GM18907 (cell line): Measurements from ENCODE around the gene ZNF519.
"Not testable (repeated sequence)": the region's sequence is repeated elsewhere in the genome, so short reads cannot be mapped to it uniquely, and the experiment has no call there.

ENCODE experiments used
- ATAC-seq: cut with Tn5 transposase; IDR thresholded peaks from one replicate; pipeline ENCODE4 v1.9.1; 2021; ENCODE audit warnings: mild to moderate bottlenecking, moderate library complexity; ENCODE audit not compliant: unreplicated experiment

Gene ZNF519

DNA sequence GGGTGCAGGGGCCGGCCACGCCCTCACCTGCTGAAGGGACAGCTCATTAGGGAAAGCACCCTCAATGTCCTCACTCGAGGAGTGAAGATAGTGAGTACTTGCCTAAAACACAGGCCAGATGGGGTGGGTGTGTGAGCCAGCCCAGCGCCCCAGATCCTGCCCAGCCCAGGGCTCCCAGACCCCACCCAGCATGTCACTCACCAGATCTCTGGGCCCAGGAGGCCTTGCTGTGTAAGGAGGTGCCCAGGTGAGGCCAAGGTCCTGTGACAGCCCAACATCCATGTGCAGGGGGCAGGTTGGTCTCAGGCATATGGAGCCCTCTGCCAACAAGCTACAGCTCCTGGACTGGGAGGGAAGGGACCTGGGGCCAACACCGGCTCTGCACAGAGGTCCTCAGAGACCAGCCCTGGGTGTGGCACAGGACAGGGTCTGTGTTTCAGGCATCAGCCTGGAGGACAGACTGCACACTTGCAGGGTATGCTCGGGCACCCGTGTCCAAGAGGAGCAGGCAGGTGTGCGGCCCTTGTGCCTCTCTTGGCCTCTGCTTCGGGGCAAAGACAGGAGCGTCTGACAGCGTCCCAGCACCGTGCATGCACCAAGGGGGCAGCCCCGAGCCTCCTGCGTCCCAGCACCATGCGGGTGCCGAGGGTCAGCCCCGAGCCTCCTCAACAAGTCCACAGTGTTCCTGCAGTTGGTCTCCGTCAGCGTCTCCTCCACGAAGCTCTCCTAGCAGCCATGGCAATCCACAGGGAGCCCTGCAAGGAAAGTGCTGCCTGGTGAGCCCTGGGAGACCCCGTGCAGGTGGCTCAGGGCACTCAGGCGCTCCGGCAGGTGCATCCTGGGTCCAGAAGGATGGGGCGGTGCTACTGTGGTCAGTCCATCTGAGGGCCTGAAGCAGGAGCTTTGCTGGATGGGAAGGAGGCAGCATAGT lies 16.0 kb upstream of the ZNF519 start:
- ATAC-seq, result not testable (repeated sequence)

DNA sequence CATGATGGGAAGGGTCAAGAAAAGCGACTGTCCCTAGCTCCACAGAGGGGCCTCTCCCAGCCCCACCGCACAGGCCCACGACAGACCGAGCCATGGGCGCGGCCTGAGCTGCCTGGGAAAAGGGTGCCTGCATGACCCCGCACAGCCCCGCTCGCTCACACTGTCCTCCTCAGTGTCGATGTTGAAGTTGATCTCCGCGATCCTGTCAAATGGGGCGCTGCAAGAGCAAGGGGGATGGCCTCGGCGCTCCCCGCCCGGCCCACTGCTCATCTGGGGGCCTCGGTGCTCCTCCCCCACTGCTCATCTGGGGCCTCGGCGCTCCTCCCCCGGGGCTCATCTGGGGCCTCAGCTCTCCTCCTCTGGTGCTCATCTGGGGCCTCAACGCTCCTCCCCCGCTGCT lies 14.5 kb upstream of the ZNF519 start:
- not testable (repeated sequence) for ATAC-seq

DNA sequence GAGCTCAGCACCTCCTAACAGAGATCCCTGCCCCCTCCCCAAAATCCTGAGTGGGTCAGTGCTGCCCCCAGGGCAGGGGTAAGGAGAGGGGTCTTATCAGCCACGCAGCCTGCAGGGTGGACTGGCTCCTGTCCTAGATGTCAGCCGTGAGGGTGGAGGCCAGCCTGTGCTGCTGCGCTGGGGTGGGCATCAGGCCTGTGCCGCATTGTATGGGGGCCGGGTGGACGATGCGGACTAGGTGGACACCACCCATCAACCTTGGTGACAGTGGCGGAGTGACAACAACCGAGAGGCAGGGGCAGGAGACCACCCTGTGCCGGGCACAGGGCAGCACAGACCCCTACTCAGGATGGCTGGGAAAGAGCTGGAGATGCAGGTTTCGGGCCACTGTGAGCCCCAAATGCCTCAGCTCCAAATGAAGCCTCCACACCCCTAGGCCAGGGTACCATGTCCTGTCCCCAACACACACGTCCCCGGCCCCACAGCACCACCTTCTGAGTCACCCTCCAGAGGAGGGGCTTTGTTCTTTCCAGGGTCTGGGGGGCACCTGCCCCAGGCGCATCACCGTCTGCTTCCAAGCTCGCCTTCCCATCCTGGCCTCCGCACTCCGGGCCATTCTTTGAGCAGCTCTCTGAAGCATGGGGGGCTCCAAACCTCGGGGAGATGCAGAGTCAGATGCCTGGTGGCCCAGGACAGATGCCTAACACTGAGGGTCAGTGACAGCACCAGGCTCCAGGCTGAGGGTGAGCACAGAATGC lies 13.5 kb upstream of the ZNF519 start:
- ATAC-seq, result not testable (repeated sequence)

DNA sequence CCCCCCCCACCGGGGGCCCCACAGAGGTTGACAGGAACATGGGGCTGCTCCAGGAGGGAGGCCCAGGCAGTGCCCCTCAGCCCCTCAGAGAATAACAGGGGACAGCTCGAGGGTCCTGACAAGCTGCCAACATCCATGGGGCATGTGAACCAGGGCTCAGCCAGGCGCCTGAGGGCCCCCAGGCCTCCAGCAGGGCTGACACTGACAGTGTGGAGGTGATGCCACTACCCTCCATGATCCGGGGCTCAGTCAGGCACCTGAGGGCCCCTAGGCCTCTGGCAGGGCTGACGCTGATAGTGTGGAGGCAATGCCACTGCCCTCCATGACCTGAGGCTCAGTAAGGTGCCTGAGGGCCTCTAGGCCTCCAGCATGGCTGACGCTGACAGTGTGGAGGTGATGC lies 12.8 kb upstream of the ZNF519 start:
- ATAC-seq, result not testable (repeated sequence)

DNA sequence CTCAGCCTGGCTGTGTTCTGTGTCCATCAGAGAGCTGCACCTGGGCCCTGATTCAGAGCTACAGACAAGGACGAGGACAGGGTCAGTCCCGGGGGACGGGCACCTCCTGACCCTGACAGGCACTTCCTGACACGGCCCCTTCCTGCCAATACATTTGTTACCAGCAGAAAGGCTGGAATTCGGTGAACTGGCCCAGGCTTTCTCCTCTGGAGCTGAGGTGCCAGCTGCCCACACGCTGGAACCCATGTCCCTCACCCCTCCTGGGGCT lies 12.3 kb upstream of the ZNF519 start:
- ATAC-seq, result no peak

DNA sequence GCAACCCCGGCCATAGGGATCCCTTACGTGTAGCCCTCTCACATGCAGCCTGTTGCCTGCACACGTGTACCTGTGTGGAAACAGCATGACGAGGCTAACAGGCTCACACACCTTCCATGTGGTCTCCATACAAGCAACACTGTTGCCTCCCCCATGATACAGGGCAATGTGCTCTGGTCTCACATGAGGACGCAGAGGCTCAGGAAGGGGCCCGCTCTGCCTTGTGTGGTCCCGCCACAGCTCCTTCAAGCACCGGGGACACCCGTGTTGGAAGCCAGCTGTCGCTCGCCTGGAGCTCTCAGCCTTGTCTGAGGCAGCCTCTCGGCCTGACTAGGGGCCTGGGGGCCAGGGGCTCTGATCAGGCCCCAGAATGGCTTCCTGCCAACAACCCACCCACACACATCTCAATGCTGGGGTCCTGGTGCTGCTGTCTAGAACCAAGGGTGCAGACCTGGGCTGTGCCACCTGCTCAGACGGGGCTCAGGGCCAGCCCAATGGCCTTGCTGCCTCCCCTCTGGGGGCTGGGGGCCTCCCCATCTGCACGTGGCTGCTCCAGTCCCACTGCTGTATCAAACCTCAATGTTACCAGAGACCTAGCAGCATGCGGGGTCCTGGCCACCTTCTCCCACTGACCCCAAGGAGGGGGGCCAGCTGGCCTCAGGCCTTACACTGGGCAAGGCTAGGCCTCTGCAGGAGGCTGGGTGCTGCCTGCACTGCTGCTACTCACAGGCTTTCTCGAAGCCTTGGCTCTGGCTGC lies 11.8 kb upstream of the ZNF519 start:
- ATAC-seq, result not testable (repeated sequence)

DNA sequence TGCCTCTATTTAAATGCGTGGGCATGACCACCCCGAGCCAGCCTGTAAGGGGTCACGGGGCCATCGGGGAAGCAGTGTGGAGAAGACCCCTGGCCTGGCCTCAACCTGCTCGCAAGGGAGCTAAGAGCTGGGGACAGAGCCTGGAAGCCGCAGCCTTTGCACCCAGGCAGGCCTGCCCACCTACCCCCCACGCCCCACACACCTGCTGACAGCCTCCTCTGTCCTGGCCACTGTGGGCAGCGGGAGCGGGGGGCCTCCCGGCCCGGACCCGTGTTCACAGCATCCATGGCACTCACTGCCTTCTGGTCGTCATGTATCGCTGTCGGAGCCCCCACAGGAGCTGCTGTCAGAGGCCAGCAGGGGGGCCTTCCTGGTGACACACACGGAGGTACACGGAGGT lies 11.2 kb upstream of the ZNF519 start:
- ATAC-seq, result not testable (repeated sequence)

DNA sequence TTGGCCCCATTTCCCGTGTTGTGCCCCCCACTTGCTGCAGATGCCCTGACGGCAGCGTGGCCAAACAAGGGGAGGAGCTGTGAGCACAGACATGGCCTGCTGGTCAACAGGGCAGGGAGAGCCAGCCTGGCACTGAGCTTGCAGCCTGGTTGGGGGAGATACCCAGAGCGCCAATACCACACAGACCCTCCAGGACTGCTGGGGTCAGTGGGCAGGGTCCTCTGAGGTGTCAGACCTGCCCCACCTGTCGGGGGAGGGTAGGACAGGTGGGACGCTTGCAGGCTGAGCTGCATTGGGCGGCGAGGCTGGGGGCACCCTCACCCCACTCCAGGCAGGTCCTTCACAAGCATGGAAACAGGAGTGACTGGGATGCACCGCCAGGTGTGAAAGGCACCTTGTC lies 9.9 kb upstream of the ZNF519 start:
- not testable (repeated sequence) for ATAC-seq

DNA sequence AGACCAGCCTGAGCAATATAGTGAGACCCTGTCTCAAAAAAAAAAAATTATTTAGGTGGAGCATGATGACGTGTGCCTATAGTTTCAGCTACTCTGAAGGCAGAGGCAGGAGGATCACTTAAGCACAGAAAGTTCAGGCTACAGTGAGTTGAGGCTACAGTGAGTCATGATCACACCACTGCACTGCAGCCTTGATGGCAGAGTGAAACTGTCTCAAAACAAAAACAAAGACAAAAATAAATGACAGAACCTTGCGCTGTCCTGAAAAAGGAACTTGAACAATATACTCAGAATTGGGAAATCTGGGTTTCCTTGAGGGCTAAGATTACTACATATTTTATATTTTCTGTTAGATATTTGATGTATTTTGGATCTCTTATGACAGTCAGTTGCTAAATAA lies 7.3 kb upstream of the ZNF519 start:
- ATAC-seq, result not testable (repeated sequence)

DNA sequence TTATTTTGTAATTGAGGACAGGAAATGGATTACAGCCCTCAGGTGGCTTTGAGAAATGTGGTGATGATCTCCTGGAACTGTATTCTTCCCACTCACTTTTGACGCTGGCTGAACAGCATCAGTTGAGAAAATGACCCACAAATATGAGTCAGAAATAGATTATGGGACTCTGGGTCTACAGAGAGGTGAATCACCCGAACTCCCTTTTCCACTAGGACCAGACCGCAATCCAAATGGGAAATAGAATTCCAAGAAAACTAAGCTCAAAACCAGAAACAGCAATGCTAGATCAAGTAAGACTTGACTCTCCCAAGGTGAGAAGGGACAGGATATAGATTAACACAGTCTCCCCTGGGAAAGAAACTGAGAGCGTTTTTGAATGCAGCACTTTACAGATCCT lies 5.7 kb upstream of the ZNF519 start:
- not testable (repeated sequence) for ATAC-seq

DNA sequence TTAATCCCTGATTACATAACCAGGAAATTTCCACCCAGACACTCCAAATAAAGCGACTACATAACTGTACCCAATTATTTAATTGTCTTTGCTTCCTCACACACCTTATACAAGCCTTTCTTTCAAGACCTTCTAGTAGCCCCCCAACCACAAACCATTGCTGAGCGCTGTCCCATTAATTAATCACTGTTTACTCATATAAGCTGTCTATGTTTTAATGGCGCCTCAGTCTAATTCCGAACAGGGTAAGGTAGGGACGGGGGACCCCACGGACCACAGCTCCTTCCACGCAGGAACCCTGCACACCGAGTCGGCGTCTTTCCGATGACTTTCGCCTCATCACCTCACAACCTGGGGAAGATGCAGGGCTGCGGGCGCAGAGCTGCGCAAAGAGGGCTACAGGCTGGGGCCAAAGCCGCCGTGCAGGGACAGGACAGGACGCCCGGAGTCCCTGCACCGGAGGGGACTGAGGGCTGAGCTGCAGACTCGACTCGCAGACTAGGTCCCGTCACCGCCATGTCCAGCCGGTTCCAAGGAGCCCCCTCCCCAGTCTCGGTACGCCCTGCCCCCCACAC lies 452 bp downstream of the ZNF519 start:
- peak; percentile 29 for ATAC-seq

DNA sequence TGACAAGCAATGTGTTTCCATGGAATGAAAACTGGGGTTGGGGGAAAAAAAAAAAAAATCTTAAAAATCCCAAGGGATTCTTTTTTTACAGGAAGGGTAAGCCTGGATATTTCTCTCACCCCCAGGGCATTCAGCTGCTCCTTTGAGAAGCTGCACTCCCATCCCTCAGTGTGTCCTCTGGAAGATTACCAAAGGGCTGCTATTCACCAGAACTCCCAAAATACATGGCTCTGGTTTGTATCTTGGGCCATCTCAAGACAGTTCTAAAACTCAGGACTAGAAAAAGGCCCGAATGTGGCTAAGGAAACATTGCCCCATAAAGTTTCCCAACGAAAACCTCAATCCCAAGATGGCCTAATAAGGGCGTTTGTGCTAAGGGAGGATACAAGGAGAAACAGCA lies 1.4 kb downstream of the ZNF519 start:
- ATAC-seq, result not testable (repeated sequence)

DNA sequence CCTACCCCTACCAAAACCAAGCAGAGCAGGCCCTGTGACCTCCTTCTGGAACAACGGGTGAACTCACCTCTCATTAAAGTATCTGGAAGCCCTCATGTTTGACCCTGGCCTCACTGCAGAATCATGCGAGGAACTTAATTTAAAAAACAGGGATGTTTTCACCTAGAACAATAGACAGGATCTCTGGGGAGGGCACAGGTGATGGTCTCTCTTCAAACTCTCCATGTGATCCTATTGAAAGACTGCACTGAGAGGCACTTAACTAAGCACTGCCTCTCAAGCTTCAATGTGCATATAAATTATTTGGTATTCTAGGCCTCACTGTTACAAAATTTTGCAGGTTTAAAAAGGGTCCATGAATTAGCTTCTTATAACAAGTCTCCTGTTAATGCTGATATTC lies 7.5 kb downstream of the ZNF519 start:
- no peak for ATAC-seq

DNA sequence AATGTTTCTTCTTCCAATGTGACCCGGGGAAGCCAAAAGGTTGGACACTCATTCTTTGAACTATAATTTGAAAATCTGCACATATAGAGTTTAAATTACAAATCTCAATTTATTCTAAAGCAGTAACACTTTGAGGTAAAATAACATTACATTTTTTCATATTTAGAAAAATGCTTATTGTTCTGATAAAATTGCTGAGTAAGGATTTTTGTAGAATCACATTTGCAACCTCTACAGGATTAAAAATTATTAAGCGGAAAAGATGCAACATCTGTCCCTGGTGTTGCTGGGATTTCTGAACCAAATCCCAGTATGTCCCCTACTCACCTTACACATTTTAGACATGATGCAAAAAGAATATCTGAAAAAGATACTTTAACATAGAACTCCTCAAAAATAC lies 10.1 kb downstream of the ZNF519 start:
- ATAC-seq, result no peak

DNA sequence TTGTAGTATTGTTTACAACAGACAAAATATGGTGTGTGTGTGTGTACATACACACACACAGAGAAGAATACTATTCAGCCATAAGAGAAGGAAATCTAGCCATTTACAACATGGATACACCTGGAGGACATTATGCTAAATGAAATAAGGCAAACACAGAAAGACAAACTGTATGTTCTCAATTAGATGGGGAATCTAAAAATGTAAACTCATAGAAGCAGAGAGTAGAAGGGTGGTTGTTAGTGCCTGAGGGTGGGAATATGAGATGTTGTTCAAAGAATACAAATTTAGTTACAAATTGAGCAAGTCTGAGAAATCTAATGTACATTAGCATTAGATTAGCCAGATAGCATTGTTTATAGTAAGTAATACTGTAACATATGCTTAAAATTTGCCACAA lies 11.3 kb downstream of the ZNF519 start:
- ATAC-seq, result no peak

DNA sequence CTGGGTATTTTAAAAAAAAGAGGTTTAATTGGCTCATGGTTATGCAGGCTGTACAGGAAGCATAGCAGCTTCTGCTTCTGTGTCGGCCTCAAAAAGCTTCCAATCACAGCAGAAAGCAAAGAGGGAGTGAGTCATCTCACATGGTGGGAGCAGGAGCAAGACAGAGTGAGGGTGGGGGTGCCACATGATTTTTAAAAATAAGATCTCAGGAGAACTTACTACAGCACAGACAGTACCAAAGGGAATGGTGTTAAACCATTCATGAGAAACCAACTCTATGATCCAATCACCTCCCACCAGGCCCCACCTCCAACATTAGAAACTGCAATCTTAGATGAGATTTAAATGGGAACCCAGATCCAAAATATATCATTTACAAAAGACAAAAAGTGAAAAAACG lies 14.6 kb downstream of the ZNF519 start:
- no peak for ATAC-seq

DNA sequence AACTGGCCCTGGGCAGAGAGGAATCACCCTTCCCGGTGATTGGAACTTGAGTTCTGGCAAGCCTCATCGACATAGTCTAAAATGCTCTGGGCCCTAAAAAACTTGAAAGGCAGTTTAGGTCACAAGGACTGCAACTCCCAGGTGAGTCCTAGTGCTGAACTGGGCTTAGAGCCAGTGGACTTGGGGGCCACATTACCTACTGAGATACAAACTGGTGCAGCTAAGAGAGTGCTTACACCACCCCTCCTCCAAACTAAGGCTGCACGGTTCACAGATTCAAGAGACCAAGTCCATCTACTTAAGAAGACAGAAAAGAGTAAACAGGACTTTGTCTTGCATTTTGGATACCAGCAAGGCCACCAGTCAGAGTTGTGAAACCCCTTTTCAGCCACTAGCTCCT lies 25.3 kb downstream of the ZNF519 start:
- no peak for ATAC-seq

DNA sequence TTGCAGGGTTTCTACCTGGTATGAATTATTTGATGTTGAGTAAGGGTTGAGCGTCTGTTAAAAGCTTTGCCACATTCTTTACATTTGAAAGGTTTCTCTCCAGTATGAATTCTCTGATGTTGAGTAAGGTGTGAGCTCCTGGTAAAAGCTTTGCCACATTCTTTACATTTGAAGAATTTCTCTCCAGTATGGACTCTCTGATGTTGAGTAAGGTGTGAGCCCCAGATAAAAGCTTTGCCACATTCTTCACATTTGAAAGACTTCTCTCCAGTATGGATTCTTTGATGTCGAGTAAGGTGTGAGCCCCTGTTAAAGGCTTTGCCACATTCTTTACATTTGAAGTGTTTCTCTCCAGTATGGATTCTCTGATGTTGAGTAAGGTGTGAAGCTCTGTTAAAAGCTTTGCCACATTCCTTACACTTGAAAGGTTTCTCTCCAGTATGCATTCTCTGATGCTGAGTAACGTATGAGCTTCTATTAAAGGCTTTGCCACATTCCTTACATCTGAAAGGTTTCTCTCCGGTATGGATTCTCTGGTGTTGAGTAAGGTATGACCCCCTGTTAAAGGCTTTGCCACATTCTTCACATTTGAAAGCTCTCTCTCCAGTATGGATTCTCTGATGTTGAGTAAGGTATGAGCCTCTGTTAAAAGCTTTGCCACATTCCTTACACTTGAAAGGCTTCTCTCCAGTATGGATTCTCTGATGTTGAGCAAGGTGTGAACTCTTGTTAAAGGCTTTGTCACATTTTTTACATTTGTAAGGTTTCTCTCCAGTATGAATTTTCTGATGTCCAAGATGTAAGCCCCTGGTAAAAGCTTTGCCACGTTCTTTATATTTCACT lies 27.1 kb downstream of the ZNF519 start:
- no peak for ATAC-seq

DNA sequence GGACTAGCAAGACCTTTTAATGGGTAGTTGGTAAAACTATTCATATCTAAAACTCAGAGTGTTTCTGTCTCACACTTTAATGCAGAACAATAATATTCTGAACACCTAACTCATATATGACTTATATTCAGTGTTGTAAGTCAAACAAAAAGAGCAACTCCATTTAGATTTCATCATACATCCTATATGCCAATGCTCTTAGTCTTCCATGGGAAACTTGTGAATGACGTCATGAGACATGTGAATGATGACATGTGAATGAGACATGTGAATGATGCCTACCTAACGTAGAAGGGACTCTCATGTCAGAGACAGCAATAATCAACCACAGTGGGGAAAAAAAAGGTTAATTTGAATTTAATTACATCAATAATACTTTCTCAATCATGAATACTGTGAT lies 28.0 kb downstream of the ZNF519 start:
- ATAC-seq, result no peak
